OCI-LY1 (cell line): ENCODE measurements around the gene AQP1.

ENCODE experiments used
- H2AFZ ChIP-seq: fragments of 200-600 bp; sonication (generic), shearing (Covaris generic); 2 replicates; pipeline ENCODE4 v1.6.0; 2014; ENCODE audit warnings: antibody characterized with exemption, mild to moderate bottlenecking, low read length
- H3F3A ChIP-seq: fragments of 200-600 bp; sonication (generic), shearing (Covaris generic); 2 replicates; pipeline ENCODE4 v1.6.0; 2014; ENCODE audit warnings: mild to moderate bottlenecking, antibody characterized with exemption, low read length, moderate library complexity; ENCODE audit not compliant: insufficient read depth
- H3K27ac ChIP-seq: fragments of 200-600 bp; sonication (generic); 2 replicates; pipeline ENCODE4 v1.5.1; 2014; ENCODE audit warnings: low read length, mixed run types, mild to moderate bottlenecking, low read depth; ENCODE audit not compliant: poor library complexity, severe bottlenecking
- H3K27me3 ChIP-seq: fragments of 200-600 bp; sonication (generic); 2 replicates; pipeline ENCODE4 v1.6.0; 2014; ENCODE audit warnings: antibody characterized with exemption, mild to moderate bottlenecking, low read length, moderate library complexity; ENCODE audit not compliant: insufficient read depth
- H3K36me3 ChIP-seq: fragments of 200-600 bp; sonication (generic); 2 replicates; pipeline ENCODE4 v1.6.1; 2014; ENCODE audit warnings: mild to moderate bottlenecking, antibody characterized with exemption, low read length, moderate library complexity, mixed read lengths; ENCODE audit not compliant: insufficient read depth
- H3K4me1 ChIP-seq: fragments of 200-600 bp; sonication (generic); 2 replicates; pipeline ENCODE4 v1.5.1; 2014; ENCODE audit warnings: mild to moderate bottlenecking, low read length, moderate library complexity; ENCODE audit not compliant: insufficient read depth, severe bottlenecking
- H3K4me2 ChIP-seq: fragments of 200-600 bp; sonication (generic), shearing (Covaris generic); 2 replicates; pipeline ENCODE4 v1.6.1; 2014; ENCODE audit warnings: low read length
- H3K4me3 ChIP-seq: fragments of 200-600 bp; sonication (generic); 2 replicates; pipeline ENCODE4 v1.5.1; 2014; ENCODE audit warnings: low read length, low read depth, mild to moderate bottlenecking, mixed read lengths; ENCODE audit not compliant: poor library complexity, severe bottlenecking
- H3K79me2 ChIP-seq: fragments of 200-600 bp; shearing (Covaris generic); 2 replicates; pipeline ENCODE4 v1.6.1; 2016; ENCODE audit warnings: mixed run types, low read length, mixed read lengths; ENCODE audit not compliant: insufficient read depth
- H3K9ac ChIP-seq: fragments of 200-600 bp; sonication (generic), shearing (Covaris generic); 2 replicates; pipeline ENCODE4 v1.6.1; 2014; ENCODE audit warnings: mild to moderate bottlenecking, low read length, mixed read lengths
- H3K9me2 ChIP-seq: fragments of 200-600 bp; sonication (generic), shearing (Covaris generic); 2 replicates; pipeline ENCODE4 v1.6.1; 2014; ENCODE audit warnings: low read depth, mild to moderate bottlenecking, low read length, mixed read lengths
- H3K9me3 ChIP-seq: fragments of 200-600 bp; shearing (Covaris generic); 2 replicates; pipeline ENCODE4 v1.6.1; 2014; ENCODE audit warnings: low read length, mixed read lengths
- H4K20me1 ChIP-seq: fragments of 200-600 bp; sonication (generic), shearing (Covaris generic); 2 replicates; pipeline ENCODE4 v1.6.0; 2016; ENCODE audit warnings: mild to moderate bottlenecking, low read length; ENCODE audit not compliant: insufficient read depth
- CTCF ChIP-seq: fragments of 200-600 bp; sonication (generic), shearing (Covaris generic); IDR thresholded peaks from 2 replicates; pipeline ENCODE4 v1.5.1; 2017; ENCODE audit warnings: mild to moderate bottlenecking, antibody characterized with exemption, low read length, moderate library complexity, mixed read lengths
- EZH2 ChIP-seq: fragments of 200-600 bp; sonication (generic), shearing (Covaris generic); IDR thresholded peaks from 2 replicates; pipeline ENCODE4 v1.8.0; 2017; ENCODE audit warnings: borderline replicate concordance, mixed run types, mild to moderate bottlenecking, antibody characterized with exemption, low read length, moderate library complexity, mixed read lengths

The AQP1 gene

GRCh38 chr7:30866939-30867338 is 44.7 kb upstream of the AQP1 start:
- TF ChIP-seq CTCF (no peak), EZH2 (no peak)
- Histone ChIP-seq H3K79me2 (no peaks in the 10 kb centered on the region), H4K20me1 (no peaks in the 10 kb centered on the region), H3K27me3 (peaks cover 3% of the 10 kb centered on the region; the same call in 1 of the 2 replicates), H3K4me1 (no peaks in the 10 kb centered on the region), H3K27ac (no peak overlapping the region), H3K4me2 (no peak overlapping the region), H2AFZ (no peak overlapping the region), H3F3A (no peaks in the 10 kb centered on the region), H3K9me2 (no peaks in the 10 kb centered on the region), H3K9ac (no peak overlapping the region), H3K4me3 (no peak overlapping the region), H3K36me3 (no peaks in the 10 kb centered on the region), H3K9me3 (no peaks in the 10 kb centered on the region)

GRCh38 chr7:30867483-30867882 is 44.2 kb upstream of the AQP1 start:
- TF ChIP-seq CTCF (no peak), EZH2 (no peak)
- Histone ChIP-seq H3K27me3 (peaks cover 3% of the 10 kb centered on the region; the same call in 1 of the 2 replicates), H3K4me2 (no peak overlapping the region), H3K79me2 (no peaks in the 10 kb centered on the region), H3K4me1 (no peaks in the 10 kb centered on the region), H3K9me2 (no peaks in the 10 kb centered on the region), H4K20me1 (no peaks in the 10 kb centered on the region), H3K9ac (no peak overlapping the region), H3K27ac (no peak overlapping the region), H2AFZ (no peak overlapping the region), H3F3A (no peaks in the 10 kb centered on the region), H3K36me3 (no peaks in the 10 kb centered on the region), H3K9me3 (no peaks in the 10 kb centered on the region), H3K4me3 (no peak overlapping the region)

GRCh38 chr7:30869794-30870611 is 41.6 kb upstream of the AQP1 start:
- Histone ChIP-seq H3K27ac (no peak overlapping the region), H2AFZ (no peak overlapping the region), H3K4me2 (no peak overlapping the region), H3K9me3 (no peaks in the 10 kb centered on the region), H3K4me3 (no peak overlapping the region), H3F3A (no peaks in the 10 kb centered on the region), H3K9ac (no peak overlapping the region), H4K20me1 (no peaks in the 10 kb centered on the region), H3K27me3 (peaks cover 11% of the 10 kb centered on the region; the same call in 1 of the 2 replicates), H3K36me3 (no peaks in the 10 kb centered on the region), H3K9me2 (no peaks in the 10 kb centered on the region), H3K4me1 (no peaks in the 10 kb centered on the region), H3K79me2 (no peaks in the 10 kb centered on the region)
- TF ChIP-seq EZH2 (no peak), CTCF (no peak)
